HG03280 (cell line): ENCODE results near the gene CYLC1.

Source experiments
- ATAC-seq: cut with Tn5 transposase; IDR thresholded peaks from one replicate; pipeline ENCODE4 v1.9.1; 2021; ENCODE audit warnings: mild to moderate bottlenecking, moderate library complexity; ENCODE audit not compliant: unreplicated experiment

CYLC1 gene, protein sequence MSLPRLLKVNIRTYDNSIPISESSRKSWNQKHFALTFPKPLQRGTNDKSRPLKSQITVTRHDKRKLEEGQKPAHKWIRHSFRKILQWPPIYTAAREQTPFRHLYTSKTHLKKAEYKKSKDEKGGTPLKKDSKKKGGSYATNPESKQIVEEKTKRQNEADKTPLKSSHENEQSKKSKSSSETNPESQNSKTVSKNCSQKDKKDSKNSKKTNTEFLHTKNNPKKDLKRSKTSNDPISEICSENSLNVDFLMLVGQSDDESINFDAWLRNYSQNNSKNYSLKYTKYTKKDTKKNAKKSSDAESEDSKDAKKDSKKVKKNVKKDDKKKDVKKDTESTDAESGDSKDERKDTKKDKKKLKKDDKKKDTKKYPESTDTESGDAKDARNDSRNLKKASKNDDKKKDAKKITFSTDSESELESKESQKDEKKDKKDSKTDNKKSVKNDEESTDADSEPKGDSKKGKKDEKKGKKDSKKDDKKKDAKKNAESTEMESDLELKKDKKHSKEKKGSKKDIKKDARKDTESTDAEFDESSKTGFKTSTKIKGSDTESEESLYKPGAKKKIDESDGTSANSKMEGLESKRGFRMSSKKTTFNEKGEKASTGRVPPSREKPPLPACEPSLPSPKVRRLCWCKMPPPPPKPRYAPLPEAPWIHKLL

DNA sequence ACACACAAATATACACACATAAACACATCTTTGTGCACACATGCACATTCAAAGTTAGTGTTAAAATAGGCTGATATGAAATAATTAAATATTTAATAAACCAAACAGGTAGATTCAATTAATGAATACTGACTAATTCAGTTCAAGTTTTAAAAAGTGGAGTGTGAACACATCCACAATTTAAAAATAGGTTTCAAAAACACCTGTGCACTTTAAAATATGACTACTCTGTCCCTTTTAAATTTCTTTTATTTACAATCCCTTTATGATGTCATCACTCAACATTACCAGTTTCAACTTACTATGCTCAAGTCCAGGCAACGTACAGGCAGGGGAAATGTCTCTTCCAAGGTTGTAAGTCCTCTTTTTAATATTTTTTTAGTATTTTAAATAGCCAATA, at the start of gene CYLC1:
CYLC1 (plus strand) TSS at position 301 of the 400 bp plus-strand sequence; CDS start at position 338, 37 bp downstream.
- ATAC-seq, result no peak

DNA sequence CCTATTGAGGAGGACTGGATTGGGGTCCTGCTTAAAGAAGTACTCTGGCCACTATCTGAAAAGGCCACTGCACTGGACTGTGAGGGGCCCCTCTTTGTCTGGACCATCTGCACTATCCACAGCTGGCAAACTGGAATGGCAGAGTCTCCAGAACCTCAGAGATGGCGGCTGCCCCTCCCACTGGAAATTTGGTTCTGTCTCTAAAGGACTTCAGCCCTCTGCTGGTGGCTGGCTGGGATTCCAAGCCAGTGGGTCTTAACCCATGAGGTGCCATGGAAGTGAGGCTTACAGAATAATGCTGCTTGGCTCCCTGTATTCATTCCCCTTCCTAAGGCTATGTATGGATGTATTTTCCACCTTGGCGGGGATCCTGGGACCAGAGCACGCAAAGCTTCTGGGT, 41.6 kb upstream of the CYLC1 start:
- ATAC-seq, result no peak

DNA sequence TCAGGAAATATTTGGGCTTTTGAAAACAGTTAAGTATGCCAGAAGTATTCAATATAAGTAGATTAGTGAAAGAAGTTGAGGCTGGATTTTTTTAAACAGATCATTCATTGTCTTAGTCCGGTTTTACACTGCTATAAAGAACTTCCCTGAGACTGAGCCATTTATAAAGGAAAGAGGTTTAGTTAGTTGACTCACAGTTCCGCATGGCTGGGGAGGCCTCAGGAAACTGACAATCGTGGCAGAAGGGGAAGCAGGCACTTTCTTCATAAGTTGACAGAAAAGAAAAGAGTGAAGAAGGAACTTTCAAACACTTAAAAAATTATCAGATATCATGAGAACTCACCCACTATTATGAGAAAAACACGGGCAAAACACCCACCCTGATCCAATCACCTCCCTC, 31.1 kb upstream of the CYLC1 start:
- ATAC-seq, result no peak

DNA sequence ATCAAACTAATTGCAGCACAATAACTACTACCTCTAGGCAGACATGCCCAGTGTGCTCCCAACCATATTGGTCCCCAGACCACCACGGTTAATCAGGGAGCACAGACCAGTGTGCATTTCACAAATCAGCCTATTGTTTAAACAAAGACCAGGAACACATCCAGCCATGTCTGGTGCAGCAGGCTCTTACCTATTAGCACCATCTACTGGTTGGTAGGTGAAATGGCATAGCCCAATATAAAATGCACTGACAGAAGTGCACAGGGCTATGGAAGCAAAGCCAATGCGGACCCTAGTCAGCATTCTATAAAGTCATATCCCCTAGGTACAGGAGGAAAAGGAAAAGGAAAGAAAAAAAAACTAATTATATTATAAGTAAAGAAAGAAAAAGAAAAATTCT, 15.5 kb upstream of the CYLC1 start:
- peak; percentile 91 for ATAC-seq

DNA sequence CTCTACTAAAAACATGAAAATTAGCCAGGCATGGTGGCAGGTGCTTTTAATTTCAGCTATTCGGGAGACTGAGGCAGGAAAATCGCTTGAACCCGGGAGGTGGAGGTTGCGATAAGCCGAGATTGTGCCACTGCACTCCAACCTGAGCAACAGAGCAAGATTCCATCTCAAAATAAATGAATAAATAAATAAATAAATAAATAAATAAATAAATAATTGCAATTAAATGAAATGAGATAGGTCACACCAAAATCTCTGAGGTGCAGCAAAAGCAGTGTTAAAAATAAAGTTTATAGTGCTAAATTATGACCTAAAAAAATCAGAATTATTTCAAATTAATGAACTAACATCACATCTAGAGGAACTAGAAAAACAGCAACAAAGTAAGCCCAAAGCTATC, 13.6 kb upstream of the CYLC1 start:
- no peak for ATAC-seq

DNA sequence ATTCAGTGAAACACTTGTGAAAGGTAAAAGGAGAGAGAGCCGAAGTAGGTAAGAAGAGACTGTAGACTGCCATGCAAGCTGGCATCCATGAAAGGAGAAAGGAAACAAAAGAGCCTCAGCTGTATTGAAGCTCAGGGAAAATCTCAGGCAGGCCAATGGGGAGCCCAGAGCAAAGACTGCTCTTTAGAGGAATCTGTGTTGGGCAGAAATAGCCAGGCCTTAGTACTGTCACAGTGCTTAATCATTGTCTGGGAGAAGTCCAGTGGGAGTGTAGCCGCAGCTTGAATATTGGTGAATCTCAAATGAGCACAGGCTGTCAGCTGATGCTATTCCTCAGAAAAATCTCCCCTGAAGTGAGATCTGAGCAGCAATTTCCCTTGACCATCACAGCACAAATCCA, 27.6 kb downstream of the CYLC1 start:
- no peak for ATAC-seq

DNA sequence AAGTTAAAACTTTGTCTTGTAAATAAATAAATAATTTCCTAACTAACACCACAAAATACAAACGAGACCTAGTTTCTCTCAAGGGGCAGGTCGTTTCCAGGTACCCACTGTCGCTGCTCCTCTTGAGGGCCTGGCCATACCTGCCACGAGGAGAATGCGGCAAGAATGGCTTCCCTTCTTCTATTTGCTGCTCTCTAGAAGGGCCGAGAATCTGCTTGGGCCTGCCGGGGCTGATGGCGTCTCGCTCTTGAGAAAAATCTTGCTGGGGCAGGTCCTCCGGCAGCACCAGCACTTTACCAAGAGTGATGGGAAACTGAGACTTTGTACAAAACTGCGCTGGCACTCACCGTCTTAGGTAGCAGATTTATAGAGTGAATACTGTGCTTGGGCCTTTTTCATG, 31.5 kb downstream of the CYLC1 start:
- ATAC-seq, result no peak

DNA sequence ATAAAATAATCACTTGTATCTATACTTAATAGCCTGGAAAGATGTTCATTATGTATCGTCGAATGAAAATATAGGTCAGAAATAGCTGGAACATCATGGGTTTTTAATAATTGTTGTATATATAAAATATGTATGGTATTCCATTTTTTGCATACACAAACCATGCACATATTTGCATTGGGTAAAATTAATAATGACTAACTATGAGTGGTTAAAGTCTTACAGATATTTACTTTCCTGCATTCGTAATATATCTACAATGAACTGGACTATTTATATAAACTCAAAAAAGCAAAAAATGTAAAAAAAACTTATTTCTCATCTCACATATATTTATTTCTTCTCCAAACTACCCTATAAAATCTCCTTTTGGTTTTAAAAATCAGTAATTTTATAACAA, 46.0 kb downstream of the CYLC1 start:
- ATAC-seq, result no peak

DNA sequence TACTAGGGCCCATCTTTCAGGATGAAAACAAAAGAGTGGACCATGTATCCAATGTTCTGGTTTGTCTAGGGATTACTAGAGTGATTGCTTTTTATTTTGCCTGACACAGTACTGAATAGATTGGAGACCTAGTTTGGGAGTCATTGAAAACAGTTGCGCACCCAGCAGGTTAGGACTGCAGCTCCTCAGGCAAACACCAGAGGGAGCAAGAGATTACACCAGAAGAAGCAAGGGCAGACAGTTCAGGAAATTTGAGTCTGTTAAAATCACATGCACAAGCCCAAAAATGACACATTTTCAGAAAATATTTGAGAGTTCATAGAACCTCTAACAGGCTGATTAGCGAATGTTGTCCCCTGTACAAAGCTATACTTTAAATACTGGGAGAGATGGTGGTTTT, 55.6 kb downstream of the CYLC1 start:
- no peak for ATAC-seq

DNA sequence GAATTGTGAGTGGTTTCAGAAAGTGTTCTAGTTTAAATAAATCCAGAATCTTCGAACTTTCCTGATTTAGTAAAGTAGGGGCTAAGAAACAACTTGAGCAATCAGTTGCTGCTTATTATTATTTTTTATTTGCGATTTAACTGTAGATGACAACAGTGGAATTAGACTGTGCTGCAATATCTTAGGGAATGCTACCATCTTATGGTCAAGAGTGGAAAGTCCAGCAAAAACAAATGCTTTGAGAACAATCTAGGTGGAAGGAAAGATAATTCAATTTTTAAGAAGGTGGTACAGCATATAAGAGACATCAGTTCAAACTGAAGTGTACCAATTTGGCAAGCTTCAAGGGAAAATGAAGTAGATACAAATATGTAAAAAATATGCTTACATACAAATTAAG, 73.3 kb downstream of the CYLC1 start:
- no peak for ATAC-seq
